ENCODE results near the gene CDIP1. TPM values are rescaled to one million over a fixed set of nuclear protein-coding genes. Genes with fewer than 3 reads are reported as not detected.

Gene CDIP1
- total RNA-seq, 4 donors from 2014 or later, result 18.3 to 33.4 (median 28.3) TPM

DNA sequence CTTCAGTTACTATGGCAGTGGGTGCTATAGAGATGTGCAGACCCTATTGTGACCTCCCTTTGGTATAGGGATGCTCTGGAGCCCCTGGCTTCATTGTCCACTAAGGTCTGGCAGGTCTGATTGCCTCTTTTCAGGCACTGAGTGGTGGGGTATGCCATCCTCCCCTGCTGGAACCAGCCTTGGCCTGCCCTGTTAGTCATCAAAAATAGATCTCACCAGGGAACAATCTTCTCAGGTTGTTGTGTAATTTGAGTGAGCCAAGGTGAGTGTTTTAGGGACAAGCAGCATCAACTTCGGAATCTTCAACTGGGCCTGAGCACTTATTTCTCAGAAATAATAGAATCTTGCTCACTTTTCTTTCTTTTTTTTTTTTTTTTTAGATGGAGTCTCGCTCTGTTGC lies 42.8 kb downstream of the CDIP1 start:
- no peak overlapping the region for H3K27ac ChIP-seq (replicated peaks in 1 of 4)
- 95% methylated on average over 2 of the region's 2 CpGs for WGBS
- H3K4me1 ChIP-seq, result peaks cover 11 to 21% (median 17%) of the 10 kb centered on the region in 4 donors
- no peaks in the 10 kb centered on the region for H3K27me3 ChIP-seq
- no peaks in the 10 kb centered on the region for H3K9me3 ChIP-seq
- intact Hi-C loops (cut with DNase I), result no loop called here
- TF ChIP-seq POLR2AphosphoS5 (IDR thresholded peaks at IDR 0.05) (no peak), CTCF (IDR thresholded peaks at IDR 0.05) (no peak), POLR2A (IDR thresholded peaks at IDR 0.05; ENCODE audit: low read depth) (no peak)
- DNase-seq (ENCODE audit: extremely low spot score), result no peak
- peaks cover 0 to 18% (median 7%) of the 10 kb centered on the region in 4 donors for H3K36me3 ChIP-seq
- H3K4me3 ChIP-seq, result no peak overlapping the region

DNA sequence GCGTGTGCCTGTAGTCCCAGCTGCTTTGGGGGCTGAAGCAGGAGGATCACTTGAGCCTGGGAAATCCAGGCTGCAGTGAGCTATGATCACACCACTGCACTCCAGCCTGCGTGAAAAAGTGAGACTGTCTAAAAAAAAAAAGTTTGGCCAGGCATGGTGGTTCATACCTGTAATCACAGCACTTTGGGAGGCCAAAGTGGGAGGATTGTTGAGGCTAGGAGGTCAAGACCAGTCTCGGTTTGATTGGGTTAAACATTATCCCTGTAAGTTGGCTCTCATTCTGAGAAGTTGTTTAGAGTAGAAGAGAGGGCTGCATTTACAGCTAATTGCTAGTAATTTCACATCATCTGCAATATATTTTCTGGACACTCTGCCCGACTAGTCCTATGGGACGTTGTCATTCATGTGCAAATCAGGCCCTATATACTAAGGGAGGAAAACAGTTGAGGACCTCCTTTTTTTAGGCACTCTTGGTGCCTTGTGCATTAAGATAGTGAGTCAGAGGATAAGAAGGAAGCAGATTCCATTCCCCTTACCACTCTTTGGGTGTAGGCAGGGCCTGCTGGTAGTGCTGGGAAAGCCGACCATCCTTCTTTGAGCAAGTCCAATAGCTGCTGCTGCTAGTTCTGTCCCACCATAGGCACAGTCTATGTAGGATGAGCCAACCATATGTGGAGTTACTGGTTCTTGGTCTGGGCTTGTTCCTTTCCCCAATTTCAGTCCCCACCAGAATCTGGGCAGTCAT lies 43.7 kb downstream of the CDIP1 start:
- intact Hi-C loops (cut with DNase I), result no loop called here
- Histone ChIP-seq H3K27ac (replicated peaks in 1 of 4) (no peak overlapping the region), H3K36me3 (peaks cover 0 to 23% (median 11%) of the 10 kb centered on the region in 4 donors), H3K4me1 (peaks cover 3 to 13% (median 8%) of the 10 kb centered on the region in 4 donors), H3K4me3 (no peak overlapping the region), H3K9me3 (no peaks in the 10 kb centered on the region), H3K27me3 (no peaks in the 10 kb centered on the region)
- TF ChIP-seq EP300 (IDR thresholded peaks at IDR 0.05), result no peak
- TF ChIP-seq CTCF (IDR thresholded peaks at IDR 0.05), result no peak
- no peak for TF ChIP-seq POLR2AphosphoS5 (IDR thresholded peaks at IDR 0.05)
- TF ChIP-seq POLR2A (IDR thresholded peaks at IDR 0.05; ENCODE audit: low read depth), result no peak
- WGBS, result 91% methylated on average over 6 of the region's 6 CpGs
- no peak for DNase-seq (ENCODE audit: extremely low spot score)

DNA sequence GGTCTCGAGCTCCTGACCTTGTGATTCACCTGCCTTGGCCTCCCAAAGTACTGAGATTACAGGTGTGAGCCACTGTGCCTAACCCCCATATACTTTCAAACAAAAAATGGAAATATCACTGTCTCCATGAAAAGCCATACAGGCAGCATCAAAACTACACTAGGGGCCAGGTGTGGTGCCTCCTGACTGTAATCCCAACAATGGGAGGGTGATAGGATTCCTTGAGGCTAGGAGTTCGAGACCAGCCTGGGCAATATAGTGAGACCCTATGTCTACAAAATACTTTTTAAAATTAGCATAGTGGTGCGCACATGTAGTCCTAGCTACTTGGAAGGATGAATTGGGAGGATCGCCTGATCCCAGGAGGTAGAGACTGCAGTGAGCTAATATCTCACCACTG lies 46.7 kb downstream of the CDIP1 start:
- Histone ChIP-seq H3K27ac (replicated peaks in 1 of 4) (no peak overlapping the region), H3K4me1 (peaks cover 0 to 24% (median 14%) of the 10 kb centered on the region in 4 donors), H3K4me3 (no peak overlapping the region), H3K27me3 (no peaks in the 10 kb centered on the region), H3K9me3 (no peaks in the 10 kb centered on the region), H3K36me3 (peaks cover 0 to 42% (median 22%) of the 10 kb centered on the region in 4 donors)
- no peak for DNase-seq (ENCODE audit: extremely low spot score)
- intact Hi-C loops (cut with DNase I), result no loop called here
- 97% methylated on average over 4 of the region's 4 CpGs for WGBS
- TF ChIP-seq CTCF (IDR thresholded peaks at IDR 0.05), result no peak
- no peak for TF ChIP-seq EP300 (IDR thresholded peaks at IDR 0.05)
- TF ChIP-seq POLR2AphosphoS5 (IDR thresholded peaks at IDR 0.05), result no peak
- no peak for TF ChIP-seq POLR2A (IDR thresholded peaks at IDR 0.05; ENCODE audit: low read depth)

GRCh38 chr16:4489030-4489429 lies 49.5 kb downstream of the CDIP1 start:
- no peaks in the 10 kb centered on the region for H3K9me3 ChIP-seq
- H3K36me3 ChIP-seq, result peaks cover 0 to 51% (median 34%) of the 10 kb centered on the region in 4 donors
- H3K4me1 ChIP-seq, result peaks cover 6 to 38% (median 22%) of the 10 kb centered on the region in 4 donors
- no peak overlapping the region for H3K4me3 ChIP-seq
- intact Hi-C loops (cut with DNase I), result no loop called here
- peak overlapping the region in 1 of 4 donors; percentile 30 for H3K27ac ChIP-seq (replicated peaks in 1 of 4)
- no peaks in the 10 kb centered on the region for H3K27me3 ChIP-seq
- no peak for DNase-seq (ENCODE audit: extremely low spot score)
- TF ChIP-seq POLR2AphosphoS5 (IDR thresholded peaks at IDR 0.05), result no peak
- no peak for TF ChIP-seq EP300 (IDR thresholded peaks at IDR 0.05)
- TF ChIP-seq CTCF (IDR thresholded peaks at IDR 0.05), result no peak
- TF ChIP-seq POLR2A (IDR thresholded peaks at IDR 0.05; ENCODE audit: low read depth), result no peak
- WGBS, result 93% methylated on average over 5 of the region's 5 CpGs

All from esophagus muscularis mucosa (tissue), 4 donors.